Body of pancreas (tissue), 4 donors: ENCODE data around the gene PRKAG2.

ENCODE experiments used
- POLR2A ChIP-seq, 3 donors: fragments of 450-650 bp; IDR thresholded peaks; one replicate each; pipeline ENCODE4 v1.6.1; 2016; ENCODE audit warnings: antibody characterized with exemption in 3 of 3, mild to moderate bottlenecking in 2 of 3
- TF ChIP-seq, protein P1 (sequence below), 7 experiments: fragments of 450-650 bp in 4 of 7; fragments of 200-600 bp in 3 of 7; sonication (generic) in 3 of 7; IDR thresholded peaks; one replicate each; pipeline ENCODE4 v1.5.1; 2016 to 2019; ENCODE audit warnings: antibody characterized with exemption in 7 of 7

DNA sequence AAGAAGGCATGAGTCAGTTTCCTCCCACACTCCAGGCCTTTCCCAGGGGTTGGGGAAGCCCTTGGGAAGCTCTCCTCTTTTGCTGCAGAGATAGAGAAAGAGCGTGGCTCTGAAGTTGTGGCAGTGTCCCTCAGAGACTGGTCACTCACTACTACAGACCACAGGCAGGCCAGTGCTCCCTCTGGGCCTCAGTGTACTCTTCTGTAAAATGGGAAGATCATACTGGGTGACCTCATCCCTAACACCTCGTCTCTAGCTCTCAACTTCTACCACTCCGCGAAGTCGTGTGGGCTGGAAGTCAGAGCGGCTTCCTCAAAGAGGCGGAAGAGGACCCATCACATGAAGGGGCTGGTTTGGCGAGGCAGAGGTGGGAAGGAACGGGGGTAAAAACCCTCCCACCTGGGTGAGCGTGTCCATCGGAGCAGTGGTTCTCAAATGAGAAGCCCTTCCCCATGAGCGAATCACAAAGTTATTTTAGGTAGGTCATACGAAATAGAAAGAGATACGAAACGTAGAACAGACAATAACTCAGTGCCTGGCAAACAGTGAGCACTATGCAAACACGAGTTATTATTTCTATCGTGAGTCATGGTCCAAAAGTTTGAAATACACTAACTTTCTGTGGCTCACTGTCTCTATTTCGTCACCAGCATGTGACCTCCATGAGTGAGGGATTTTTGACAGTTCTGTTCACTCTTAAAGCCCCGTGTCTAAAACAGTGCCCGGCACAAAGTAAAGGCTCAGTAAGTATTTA is 32.7 kb downstream of the PRKAG2 start:
- no peak for TF ChIP-seq POLR2A (IDR thresholded peaks at IDR 0.05)
- TF ChIP-seq, protein P1, sequence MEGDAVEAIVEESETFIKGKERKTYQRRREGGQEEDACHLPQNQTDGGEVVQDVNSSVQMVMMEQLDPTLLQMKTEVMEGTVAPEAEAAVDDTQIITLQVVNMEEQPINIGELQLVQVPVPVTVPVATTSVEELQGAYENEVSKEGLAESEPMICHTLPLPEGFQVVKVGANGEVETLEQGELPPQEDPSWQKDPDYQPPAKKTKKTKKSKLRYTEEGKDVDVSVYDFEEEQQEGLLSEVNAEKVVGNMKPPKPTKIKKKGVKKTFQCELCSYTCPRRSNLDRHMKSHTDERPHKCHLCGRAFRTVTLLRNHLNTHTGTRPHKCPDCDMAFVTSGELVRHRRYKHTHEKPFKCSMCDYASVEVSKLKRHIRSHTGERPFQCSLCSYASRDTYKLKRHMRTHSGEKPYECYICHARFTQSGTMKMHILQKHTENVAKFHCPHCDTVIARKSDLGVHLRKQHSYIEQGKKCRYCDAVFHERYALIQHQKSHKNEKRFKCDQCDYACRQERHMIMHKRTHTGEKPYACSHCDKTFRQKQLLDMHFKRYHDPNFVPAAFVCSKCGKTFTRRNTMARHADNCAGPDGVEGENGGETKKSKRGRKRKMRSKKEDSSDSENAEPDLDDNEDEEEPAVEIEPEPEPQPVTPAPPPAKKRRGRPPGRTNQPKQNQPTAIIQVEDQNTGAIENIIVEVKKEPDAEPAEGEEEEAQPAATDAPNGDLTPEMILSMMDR (IDR thresholded peaks at IDR 0.05), result no peak
